ENCODE measurements around the gene HHLA2.
"Not testable (repeated sequence)": the region's sequence is repeated elsewhere in the genome, so short reads cannot be mapped to it uniquely, and the experiment has no call there.

Gene HHLA2, protein sequence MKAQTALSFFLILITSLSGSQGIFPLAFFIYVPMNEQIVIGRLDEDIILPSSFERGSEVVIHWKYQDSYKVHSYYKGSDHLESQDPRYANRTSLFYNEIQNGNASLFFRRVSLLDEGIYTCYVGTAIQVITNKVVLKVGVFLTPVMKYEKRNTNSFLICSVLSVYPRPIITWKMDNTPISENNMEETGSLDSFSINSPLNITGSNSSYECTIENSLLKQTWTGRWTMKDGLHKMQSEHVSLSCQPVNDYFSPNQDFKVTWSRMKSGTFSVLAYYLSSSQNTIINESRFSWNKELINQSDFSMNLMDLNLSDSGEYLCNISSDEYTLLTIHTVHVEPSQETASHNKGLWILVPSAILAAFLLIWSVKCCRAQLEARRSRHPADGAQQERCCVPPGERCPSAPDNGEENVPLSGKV

DNA sequence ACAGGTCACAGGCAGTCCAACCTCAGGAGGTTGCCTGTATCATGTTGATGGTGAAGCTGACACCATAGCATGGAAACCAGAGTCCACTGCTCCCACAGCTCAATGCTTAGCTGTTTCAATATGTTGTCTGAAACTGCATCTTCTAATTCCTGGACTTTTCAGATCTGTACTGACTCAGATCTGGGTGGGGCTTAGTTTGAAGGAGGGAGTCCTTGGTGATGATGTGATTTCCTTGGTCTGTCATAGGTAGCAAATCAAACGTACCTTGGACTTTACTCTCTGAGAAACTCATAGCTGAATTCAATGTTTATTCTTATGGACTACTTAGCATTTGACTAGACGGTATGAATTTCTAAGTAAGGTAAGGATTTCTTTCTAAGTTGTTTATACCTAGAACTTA lies at the start of gene HHLA2:
Gene HHLA2, plus strand, starts transcription at position 310 of the 400 bp plus-strand sequence. CDS start 55,266 bp downstream, outside the sequence.
- no peak within 1 kb of the TSS for H3K4me3 ChIP-seq (replicated peaks; ENCODE audit: low read depth, low read length)
- DNase-seq (ENCODE audit: low read depth): no peak
- TF ChIP-seq, protein P1, sequence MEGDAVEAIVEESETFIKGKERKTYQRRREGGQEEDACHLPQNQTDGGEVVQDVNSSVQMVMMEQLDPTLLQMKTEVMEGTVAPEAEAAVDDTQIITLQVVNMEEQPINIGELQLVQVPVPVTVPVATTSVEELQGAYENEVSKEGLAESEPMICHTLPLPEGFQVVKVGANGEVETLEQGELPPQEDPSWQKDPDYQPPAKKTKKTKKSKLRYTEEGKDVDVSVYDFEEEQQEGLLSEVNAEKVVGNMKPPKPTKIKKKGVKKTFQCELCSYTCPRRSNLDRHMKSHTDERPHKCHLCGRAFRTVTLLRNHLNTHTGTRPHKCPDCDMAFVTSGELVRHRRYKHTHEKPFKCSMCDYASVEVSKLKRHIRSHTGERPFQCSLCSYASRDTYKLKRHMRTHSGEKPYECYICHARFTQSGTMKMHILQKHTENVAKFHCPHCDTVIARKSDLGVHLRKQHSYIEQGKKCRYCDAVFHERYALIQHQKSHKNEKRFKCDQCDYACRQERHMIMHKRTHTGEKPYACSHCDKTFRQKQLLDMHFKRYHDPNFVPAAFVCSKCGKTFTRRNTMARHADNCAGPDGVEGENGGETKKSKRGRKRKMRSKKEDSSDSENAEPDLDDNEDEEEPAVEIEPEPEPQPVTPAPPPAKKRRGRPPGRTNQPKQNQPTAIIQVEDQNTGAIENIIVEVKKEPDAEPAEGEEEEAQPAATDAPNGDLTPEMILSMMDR (IDR thresholded peaks at IDR 0.05; ENCODE audit: low read length, missing control alignments): no peak

DNA sequence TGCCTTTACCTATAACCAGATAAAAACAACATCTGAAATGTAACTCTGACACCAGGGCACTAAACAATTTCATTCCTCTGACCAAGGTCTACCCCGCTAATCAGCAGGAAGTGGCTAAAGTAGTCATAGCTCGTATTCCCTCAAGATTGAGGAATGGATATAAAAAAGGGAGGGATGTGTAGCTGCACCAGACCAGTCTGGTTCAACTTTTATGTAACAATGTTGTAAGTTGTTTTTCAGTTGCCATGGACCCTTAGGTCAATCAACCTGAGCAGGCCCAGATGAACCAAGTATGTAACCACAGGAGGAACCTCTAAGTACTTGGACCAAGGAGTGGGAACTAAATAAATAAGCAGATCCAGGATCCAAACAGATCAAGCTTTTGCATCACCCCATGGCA lies 45.7 kb upstream of the HHLA2 start:
- no peak overlapping the region for H3K4me3 ChIP-seq (replicated peaks; ENCODE audit: low read depth, low read length)
- peak; percentile 25 for DNase-seq (ENCODE audit: low read depth)
- TF ChIP-seq, protein P1 (IDR thresholded peaks at IDR 0.05; ENCODE audit: low read length, missing control alignments): no peak

DNA sequence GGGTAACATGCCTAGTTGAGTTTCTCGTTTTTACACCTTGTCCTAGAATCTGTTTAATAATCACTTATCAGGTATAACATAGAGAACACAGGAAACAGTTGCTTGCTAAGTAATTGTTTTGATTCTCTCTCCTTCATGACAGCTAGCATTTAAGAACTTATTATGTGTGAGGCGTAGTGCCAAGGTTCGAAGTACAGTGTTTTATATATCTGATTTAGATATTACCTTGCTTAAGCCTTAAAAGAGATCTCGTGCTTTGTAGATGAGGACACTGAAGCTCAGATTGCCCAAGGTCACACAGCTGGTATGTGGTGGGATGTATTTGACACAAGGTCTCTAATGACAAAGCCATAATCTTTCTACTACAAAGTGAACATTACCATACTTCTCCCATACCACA lies 45.1 kb upstream of the HHLA2 start:
- TF ChIP-seq, protein P1 (IDR thresholded peaks at IDR 0.05; ENCODE audit: low read length, missing control alignments): no peak
- no peak for DNase-seq (ENCODE audit: low read depth)
- no peak overlapping the region for H3K4me3 ChIP-seq (replicated peaks; ENCODE audit: low read depth, low read length)

DNA sequence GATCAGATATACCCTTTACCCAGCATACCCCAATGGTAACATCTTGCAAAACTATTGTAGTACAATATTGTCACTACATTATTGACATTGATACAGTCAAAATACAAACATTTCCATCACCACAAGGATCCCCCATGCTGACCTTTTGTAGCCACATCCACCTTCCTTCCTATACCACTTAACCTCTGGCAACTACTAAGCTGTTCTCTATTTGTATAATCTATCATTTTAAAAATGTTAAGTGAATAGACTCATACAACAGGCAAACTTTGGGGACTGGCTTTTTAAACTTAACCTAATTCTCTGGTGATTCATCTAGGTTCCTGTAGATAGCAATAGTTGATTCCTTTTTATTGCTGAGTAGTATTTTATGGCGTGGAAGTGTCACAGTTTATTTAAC lies 44.5 kb upstream of the HHLA2 start:
- H3K4me3 ChIP-seq (replicated peaks; ENCODE audit: low read depth, low read length): no peak overlapping the region
- TF ChIP-seq, protein P1 (IDR thresholded peaks at IDR 0.05; ENCODE audit: low read length, missing control alignments): no peak
- DNase-seq (ENCODE audit: low read depth): no peak

DNA sequence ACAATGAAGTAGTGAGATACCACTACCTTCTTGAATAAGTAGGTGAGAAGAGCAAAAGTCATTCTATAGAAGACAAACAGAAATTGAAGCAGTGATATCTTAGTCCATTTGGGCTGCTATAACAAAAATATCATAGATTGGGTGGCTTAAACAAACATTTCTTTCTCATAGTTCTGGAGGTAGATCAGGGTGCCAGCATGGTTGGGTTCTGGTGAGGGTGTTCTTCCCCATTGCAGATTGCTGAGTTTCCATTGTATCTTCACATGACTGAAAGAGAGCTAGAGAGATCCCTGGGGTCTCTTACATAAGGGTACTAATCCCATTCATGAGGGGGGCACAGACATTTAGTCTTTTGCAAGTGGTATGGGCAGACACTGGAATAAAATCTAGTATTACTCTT lies 41.2 kb upstream of the HHLA2 start:
- DNase-seq (ENCODE audit: low read depth): no peak
- no peak overlapping the region for H3K4me3 ChIP-seq (replicated peaks; ENCODE audit: low read depth, low read length)
- TF ChIP-seq, protein P1 (IDR thresholded peaks at IDR 0.05; ENCODE audit: low read length, missing control alignments): no peak

DNA sequence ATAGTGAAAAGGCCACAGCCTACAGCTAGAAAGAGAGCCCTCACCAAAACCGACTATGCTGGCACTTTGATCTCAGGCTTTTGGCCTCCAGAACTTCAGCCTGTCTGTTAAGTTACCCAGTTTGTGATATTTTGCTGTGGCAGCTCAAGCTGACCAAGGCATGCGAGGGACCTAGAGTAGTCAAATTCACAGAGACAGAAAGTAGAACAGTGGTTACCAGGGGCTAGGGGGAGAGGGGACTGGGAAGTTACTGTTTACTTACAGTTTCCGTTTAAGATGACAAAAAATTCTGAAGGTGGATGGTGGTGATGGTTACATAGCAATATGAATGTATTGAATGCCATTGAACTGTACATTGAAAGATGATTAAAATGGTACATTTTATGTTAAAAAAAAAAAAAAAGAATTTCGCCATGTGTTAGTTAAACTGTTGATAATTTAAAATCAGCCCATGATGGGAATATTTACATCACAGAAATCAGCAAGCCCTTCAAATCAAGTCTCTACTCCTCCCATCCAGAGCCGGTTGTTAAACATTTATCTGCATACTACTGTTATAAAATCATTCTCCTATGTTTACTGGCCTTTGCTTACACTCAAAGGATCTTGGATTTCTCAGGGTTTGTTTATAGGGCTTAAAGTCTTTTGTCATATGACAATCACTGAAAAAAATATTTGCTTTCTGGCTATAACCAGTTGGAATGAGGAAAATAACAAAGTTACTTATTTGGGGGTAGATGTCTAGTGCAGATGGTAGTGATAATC lies 31.6 kb upstream of the HHLA2 start:
- not testable (repeated sequence) for DNase-seq (ENCODE audit: low read depth); H3K4me3 ChIP-seq (replicated peaks; ENCODE audit: low read depth, low read length)

DNA sequence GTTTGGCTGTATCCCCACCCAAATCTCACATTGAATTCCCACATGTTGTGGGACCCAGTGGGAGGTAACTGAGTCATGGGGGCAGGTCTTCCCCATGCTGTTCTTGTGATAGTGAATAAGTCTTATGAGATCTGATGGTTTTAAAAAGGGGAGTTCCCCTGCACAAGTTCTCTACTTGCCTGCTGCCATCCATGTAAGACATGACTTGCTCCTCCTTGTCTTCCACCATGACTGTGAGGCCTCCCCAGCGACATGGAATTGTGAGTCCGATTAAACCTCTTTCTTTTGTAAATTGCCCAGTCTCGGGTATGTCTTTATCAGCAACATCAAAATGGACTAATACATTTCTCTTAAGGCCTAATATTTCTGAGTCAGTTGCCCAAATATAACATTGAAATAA lies 28.1 kb upstream of the HHLA2 start:
- not testable (repeated sequence) for H3K4me3 ChIP-seq (replicated peaks; ENCODE audit: low read depth, low read length); DNase-seq (ENCODE audit: low read depth)
